H1 (cell line): ENCODE measurements around the gene OASL. TPM values are rescaled to one million over a fixed set of nuclear protein-coding genes. Genes with fewer than 3 reads are reported as not detected.

Experiments
- CTCF ChIA-PET: fragments of 300-600 bp; sonication (Branson Sonifier 250); formaldehyde crosslinking; loops from one replicate; lab custom pipeline; 2021; ENCODE audit not compliant: partially characterized antibody; lab: Charles Lee
- POLR2A ChIA-PET: fragments of 300-600 bp; sonication (Branson Sonifier 250); formaldehyde crosslinking; loops from one replicate; lab custom pipeline; 2021; ENCODE audit warnings: inconsistent platforms; ENCODE audit not compliant: partially characterized antibody; lab: Charles Lee
- DNase-seq, 2 experiments: peaks; one replicate each; pipeline versions ENCODE4 v3.0.0 to v3.0.0-alpha.2; 2010 to 2022; ENCODE audit warnings: low spot score in 2 of 2, low read depth in 1 of 2, mixed read lengths in 1 of 2
- FAIRE-seq: peaks from 2 replicates; lab custom pipeline; 2011; peaks lifted over from hg19 to GRCh38; lab: Jason Lieb, UNC
- H2AFZ ChIP-seq: 2 replicates; pipeline ENCODE4 v1.8.1; 2012; ENCODE audit warnings: low read length, inconsistent platforms
- H2AK5ac ChIP-seq: 2 replicates; pipeline ENCODE4 v1.6.1; 2013; ENCODE audit warnings: low read depth, low read length
- H2BK120ac ChIP-seq: replicated peaks from 2 replicates; pipeline ENCODE3; 2013; ENCODE audit warnings: low read depth, low read length, inconsistent platforms
- H2BK12ac ChIP-seq: 2 replicates; pipeline ENCODE4 v1.6.1; 2013; ENCODE audit warnings: low read depth, low read length
- H2BK15ac ChIP-seq: 2 replicates; pipeline ENCODE4 v1.6.1; 2013; ENCODE audit warnings: low read length
- H2BK20ac ChIP-seq: 2 replicates; pipeline ENCODE4 v1.6.1; 2013; ENCODE audit warnings: low read length
- H2BK5ac ChIP-seq: 2 replicates; pipeline ENCODE4 v1.6.1; 2013; ENCODE audit warnings: low read depth, low read length
- H3K14ac ChIP-seq: 2 replicates; pipeline ENCODE4 v1.6.1; 2013; ENCODE audit warnings: inconsistent platforms; ENCODE audit not compliant: insufficient read length
- H3K18ac ChIP-seq: 2 replicates; pipeline ENCODE4 v1.6.1; 2013; ENCODE audit warnings: low read length; ENCODE audit errors: extremely low read depth
- H3K23ac ChIP-seq: 2 replicates; pipeline ENCODE4 v1.6.1; 2013; ENCODE audit warnings: inconsistent platforms; ENCODE audit not compliant: insufficient read length
- H3K23me2 ChIP-seq: 2 replicates; pipeline ENCODE4 v1.6.1; 2013; ENCODE audit warnings: low read depth, low read length
- H3K27ac ChIP-seq: 2 replicates; pipeline ENCODE4 v1.6.1; 2011; ENCODE audit warnings: low read depth, low read length, inconsistent platforms
- H3K27me3 ChIP-seq, 4 experiments: replicated peaks in 1 of 4; 1 replicate in 1 of 4; 2 replicates in 3 of 4; pipeline versions ENCODE4 v1.6.1 to v1.8.1; 2011 to 2013; ENCODE audit warnings: low read length in 3 of 4, mild to moderate bottlenecking in 3 of 4, inconsistent platforms in 2 of 4, mixed read lengths in 2 of 4, moderate library complexity in 1 of 4; ENCODE audit not compliant: control insufficient read depth in 3 of 4, insufficient read depth in 3 of 4; ENCODE audit errors: extremely low read depth in 1 of 4
- H3K36me3 ChIP-seq, 4 experiments: 2 replicates each; pipeline versions ENCODE4 v1.6.1 to v1.8.1; 2011 to 2013; ENCODE audit warnings: mild to moderate bottlenecking in 4 of 4, low read length in 3 of 4, moderate library complexity in 2 of 4, control low read depth in 1 of 4, inconsistent platforms in 1 of 4; ENCODE audit not compliant: insufficient read depth in 4 of 4, control insufficient read depth in 2 of 4
- H3K4ac ChIP-seq: replicated peaks from 2 replicates; pipeline ENCODE3; 2013; ENCODE audit warnings: low read length, low read depth, mixed read lengths, inconsistent platforms; ENCODE audit not compliant: insufficient read length
- H3K4me1 ChIP-seq, 4 experiments: replicated peaks in 1 of 4; 1 replicate in 1 of 4; 2 replicates in 3 of 4; pipeline versions ENCODE4 v1.6.1 to v1.8.1; 2011 to 2013; ENCODE audit warnings: low read length in 3 of 4, inconsistent platforms in 2 of 4, mixed read lengths in 1 of 4; ENCODE audit not compliant: insufficient read depth in 4 of 4, control insufficient read depth in 3 of 4
- H3K4me2 ChIP-seq, 2 experiments: 2 replicates each; pipeline versions ENCODE4 v1.6.1 to v1.8.1; 2011 to 2013; ENCODE audit warnings: low read depth in 2 of 2, low read length in 2 of 2, control low read depth in 1 of 2, inconsistent platforms in 1 of 2, mild to moderate bottlenecking in 1 of 2; ENCODE audit not compliant: insufficient read depth in 1 of 2
- H3K4me3 ChIP-seq, 4 experiments: fragments of 200-600, 300-600 bp in 1 of 4; sonication (generic), shearing (Covaris generic), sonication (Bioruptor Twin) in 1 of 4; 2 replicates each; pipeline versions ENCODE4 v1.5.1 to v1.8.1; 2011 to 2016; ENCODE audit warnings: low read length in 4 of 4, low read depth in 3 of 4, control low read depth in 2 of 4, inconsistent platforms in 2 of 4, mild to moderate bottlenecking in 2 of 4, mixed read lengths in 1 of 4, moderate library complexity in 1 of 4; ENCODE audit not compliant: insufficient read depth in 2 of 4; ENCODE audit errors: extremely low read depth in 1 of 4
- H3K56ac ChIP-seq: replicated peaks from 2 replicates; pipeline ENCODE3; 2013; ENCODE audit warnings: low read depth, mild to moderate bottlenecking, mixed read lengths, low read length, inconsistent platforms; ENCODE audit not compliant: insufficient read length
- H3K79me1 ChIP-seq: 2 replicates; pipeline ENCODE4 v1.6.1; 2013; ENCODE audit warnings: low read depth, low read length, control low read depth
- H3K79me2 ChIP-seq, 2 experiments: 2 replicates each; pipeline versions ENCODE4 v1.6.1 to v1.8.1; 2012 to 2013; ENCODE audit warnings: low read length in 2 of 2, mild to moderate bottlenecking in 2 of 2, inconsistent platforms in 1 of 2; ENCODE audit not compliant: insufficient read depth in 2 of 2, control insufficient read depth in 1 of 2
- H3K9ac ChIP-seq, 4 experiments: replicated peaks in 1 of 4; 1 replicate in 1 of 4; 2 replicates in 3 of 4; pipeline versions ENCODE4 v1.6.1 to v1.8.1; 2011 to 2013; ENCODE audit warnings: low read depth in 3 of 4, low read length in 3 of 4, control low read depth in 2 of 4, mild to moderate bottlenecking in 2 of 4, moderate library complexity in 2 of 4, inconsistent platforms in 1 of 4; ENCODE audit errors: extremely low read depth in 1 of 4
- H3K9me3 ChIP-seq, 2 experiments: 2 replicates each; pipeline versions ENCODE4 v1.6.1 to v1.8.1; 2012 to 2013; ENCODE audit warnings: mild to moderate bottlenecking in 2 of 2, moderate library complexity in 2 of 2, control low read depth in 1 of 2, inconsistent platforms in 1 of 2, low read depth in 1 of 2, low read length in 1 of 2, mixed read lengths in 1 of 2; ENCODE audit not compliant: insufficient read depth in 2 of 2
- H4K20me1 ChIP-seq, 2 experiments: replicated peaks in 1 of 2; 2 replicates each; pipeline versions ENCODE3 to v1.8.1; 2011 to 2013; ENCODE audit warnings: inconsistent platforms in 2 of 2, low read length in 2 of 2, mild to moderate bottlenecking in 1 of 2; ENCODE audit not compliant: insufficient read depth in 2 of 2, control insufficient read depth in 1 of 2
- H4K5ac ChIP-seq: 2 replicates; pipeline ENCODE4 v1.6.1; 2013; ENCODE audit warnings: low read length, low read depth, mixed read lengths, inconsistent platforms; ENCODE audit not compliant: insufficient read length
- H4K8ac ChIP-seq: 2 replicates; pipeline ENCODE4 v1.8.0; 2013; ENCODE audit warnings: mild to moderate bottlenecking, moderate library complexity, low read length, inconsistent platforms; ENCODE audit not compliant: insufficient read depth; ENCODE audit errors: extremely low read depth
- H4K91ac ChIP-seq: replicated peaks from 2 replicates; pipeline ENCODE3; 2013; ENCODE audit warnings: low read length, mixed read lengths, inconsistent platforms; ENCODE audit not compliant: insufficient read length
- EP300 ChIP-seq, 2 experiments: IDR thresholded peaks; 1 replicate in 1 of 2; 2 replicates in 1 of 2; pipeline ENCODE4 v1.6.1; 2011 to 2012; ENCODE audit warnings: low read depth in 2 of 2, low read length in 2 of 2, mild to moderate bottlenecking in 2 of 2, borderline replicate concordance in 1 of 2, inconsistent platforms in 1 of 2, moderate library complexity in 1 of 2
- GABPA ChIP-seq: IDR thresholded peaks from 2 replicates; pipeline ENCODE4 v1.6.1; 2011; ENCODE audit warnings: mild to moderate bottlenecking, low read length, moderate library complexity, borderline replicate concordance; ENCODE audit not compliant: insufficient read depth
- SP4 ChIP-seq: IDR thresholded peaks from 2 replicates; pipeline ENCODE4 v1.6.1; 2012; ENCODE audit warnings: low read length, inconsistent platforms
- TAF1 ChIP-seq: IDR thresholded peaks from 2 replicates; pipeline ENCODE4 v1.6.1; 2011; ENCODE audit warnings: mild to moderate bottlenecking, low read depth, low read length
- WGBS, 2 experiments: shearing (Covaris generic) in 1 of 2; methylation state at CpG; one replicate each; pipeline versions ENCODE4 v1.1.6 to v1.1.7; 2013 to 2015; ENCODE audit warnings: low lambda C conversion rate in 2 of 2, mixed read lengths in 2 of 2, inconsistent platforms in 1 of 2, low coverage in 1 of 2, missing lambda C conversion rate in 1 of 2; ENCODE audit not compliant: insufficient replicate concordance in 2 of 2, insufficient coverage in 1 of 2, insufficient read length in 1 of 2; ENCODE audit errors: extremely low coverage in 1 of 2, missing lambda C conversion rate in 1 of 2; 5-methylcytosine and 5-hydroxymethylcytosine counted together
- polyA plus RNA-seq, 7 experiments: library from polyadenylated mRNA; depleted of rRNA in 3 of 7; stranded (reverse) in 5 of 7; unstranded in 2 of 7; fragments of >200 nt in 5 of 7; fragments of 200-250 nt in 2 of 7; gene quantifications; 1 replicate in 5 of 7; 2 replicates in 1 of 7; 4 replicates in 1 of 7; pipeline versions ENCODE4 v1.2.1 to v1.2.3, GENCODE V29; 2011 to 2013; ENCODE audit warnings: missing spikeins in 2 of 7, mixed read lengths in 2 of 7
- total RNA-seq: library from RNA; stranded (reverse); fragmentation: NEBNext Ultra II Directional; extraction: Animal tissue kit (Norgen Biotek cat#: 25700); gene quantifications from 2 replicates; pipeline ENCODE4 v1.2.1, GENCODE V29; 2021

Gene OASL
- total and polyA plus RNA-seq, 2 of the 8 experiments (the other 6 are each of a cell fraction or from before 2014, with no cell fraction given): not detected

- Histone ChIP-seq H2BK15ac (no peak overlapping the region), H3K9ac (no peak overlapping the region), H3K4me3 (no peak overlapping the region), H3K23me2 (peaks cover 2% of the 10 kb centered on the region; the same call in 1 of the 2 replicates), H2BK5ac (no peak overlapping the region), H4K8ac (no peak overlapping the region), H3K18ac (no peak overlapping the region), H2BK12ac (no peak overlapping the region), H4K20me1 (peaks cover 2% of the 10 kb centered on the region in 2 experiments), H2BK20ac (no peak overlapping the region), H2BK120ac (no peak overlapping the region), H3K79me1 (no peaks in the 10 kb centered on the region; the same call in none of the 2 replicates), H3K14ac (no peak overlapping the region), H3K27me3 (no peaks in the 10 kb centered on the region), H2AK5ac (no peak overlapping the region), H4K91ac (no peak overlapping the region), H3K27ac (no peak overlapping the region), H3K36me3 (peaks cover 13 to 28% (median 19%) of the 10 kb centered on the region in 4 experiments), H4K5ac (no peak overlapping the region), H2AFZ (no peak overlapping the region), H3K9me3 (no peaks in the 10 kb centered on the region), H3K56ac (no peak overlapping the region), H3K4me2 (no peak overlapping the region), H3K79me2 (peaks cover 0 to 13% of the 10 kb centered on the region in 2 experiments; a peak in 3 of 4 replicates), H3K4ac (no peak overlapping the region), H3K4me1 (peaks cover 0 to 4% (median 3%) of the 10 kb centered on the region in 4 experiments; a peak in 5 of 7 replicates), H3K23ac (no peak overlapping the region)
- no peak for DNase-seq
- ChIA-PET POLR2A (interaction anchor here (0.5 to 1.4 kb wide), 2 partner anchors 11 to 304 kb away, joined by 3 to 5 read pairs; no protein-coding TSS in a partner anchor), CTCF (interaction anchor here (0.6 to 2.7 kb wide), 11 partner anchors 9 to 428 kb away, joined by 3 to 14 read pairs (median 3); no protein-coding TSS in a partner anchor)
- TF ChIP-seq EP300 (IDR thresholded peaks at IDR 0.05; ENCODE audit: borderline replicate concordance in 1 of 2, low read depth in 2 of 2, low read length in 2 of 2) (no peak), SP4 (no peak), TAF1 (no peak), GABPA (no peak)
- 85% methylated on average over 8 of the region's 8 CpGs; no CpG with 5 or more reads in 1 of the 2 experiments for WGBS, 2 experiments
- no peak for FAIRE-seq
These were observed 28.2 kb downstream of the OASL start for GRCh38 chr12:121010860-121011259.
